GM19438 (cell line): ENCODE measurements around the gene YBEY.
"Not testable (repeated sequence)": the region's sequence is repeated elsewhere in the genome, so short reads cannot be mapped to it uniquely, and the experiment has no call there.

Source experiments
- ATAC-seq: cut with Tn5 transposase; IDR thresholded peaks from one replicate; pipeline ENCODE4 v1.9.1; 2021; ENCODE audit warnings: low read depth; ENCODE audit not compliant: unreplicated experiment

Gene YBEY

GRCh38 chr21:46299167-46299566, 13.0 kb downstream of the YBEY start:
- ATAC-seq = no peak

GRCh38 chr21:46301759-46302158, 15.6 kb downstream of the YBEY start:
- no peak for ATAC-seq

GRCh38 chr21:46304437-46304836, 18.3 kb downstream of the YBEY start:
- no peak for ATAC-seq

GRCh38 chr21:46304955-46305354, 18.8 kb downstream of the YBEY start:
- no peak for ATAC-seq

- no peak for ATAC-seq
These were observed 21.5 kb downstream of the YBEY start for GRCh38 chr21:46307625-46308024.

GRCh38 chr21:46308431-46308830, 22.3 kb downstream of the YBEY start:
- no peak for ATAC-seq

GRCh38 chr21:46310260-46310659, 24.1 kb downstream of the YBEY start:
- not testable (repeated sequence) for ATAC-seq

GRCh38 chr21:46311568-46311967, 25.4 kb downstream of the YBEY start:
- ATAC-seq = no peak

GRCh38 chr21:46312949-46313348, 26.8 kb downstream of the YBEY start:
- no peak for ATAC-seq

GRCh38 chr21:46314441-46315020, 28.4 kb downstream of the YBEY start:
- ATAC-seq = no peak

GRCh38 chr21:46316708-46317324, 30.7 kb downstream of the YBEY start:
- no peak for ATAC-seq

- no peak for ATAC-seq
These were observed 31.7 kb downstream of the YBEY start for GRCh38 chr21:46317710-46318463.

- no peak for ATAC-seq
These were observed 32.3 kb downstream of the YBEY start for GRCh38 chr21:46318464-46318845.

GRCh38 chr21:46319186-46319585, 33.0 kb downstream of the YBEY start:
- ATAC-seq = no peak

- no peak for ATAC-seq
These were observed 34.2 kb downstream of the YBEY start for GRCh38 chr21:46320331-46320801.

- no peak for ATAC-seq
These were observed 36.4 kb downstream of the YBEY start for GRCh38 chr21:46322351-46323226.

- no peak for ATAC-seq
These were observed 37.1 kb downstream of the YBEY start for GRCh38 chr21:46323227-46323709.

- peak; percentile 76 for ATAC-seq
These were observed 37.7 kb downstream of the YBEY start, which contains the start of the genes C21orf58 and PCNT for GRCh38 chr21:46323710-46324389. TSS of gene C21orf58 (minus strand) at chr21:46323870. CDS start at chr21:46322738, 1,132 bp downstream. TSS of gene PCNT (plus strand) at chr21:46324156. CDS start at chr21:46324229, 73 bp downstream.

- ATAC-seq = peak; percentile 52
These were observed 38.4 kb downstream of the YBEY start for GRCh38 chr21:46324390-46325072.
